HL-60/S4 treated with phorbol 12-myristate 13-acetate at 8.2 ng/mL for 4 days and 3 days (cell line): ENCODE data around the gene TSPAN15.
"Not testable (repeated sequence)": the region's sequence is repeated elsewhere in the genome, so short reads cannot be mapped to it uniquely, and the experiment has no call there.

Source experiments
- in situ Hi-C: fragments of 300-500 bp; cut with MboI; formaldehyde crosslinking; loops from 2 replicates; pipeline ENCODE4 v1.15.0; 2022; ENCODE audit warnings: low sequenced_read_pairs

The TSPAN15 gene

DNA sequence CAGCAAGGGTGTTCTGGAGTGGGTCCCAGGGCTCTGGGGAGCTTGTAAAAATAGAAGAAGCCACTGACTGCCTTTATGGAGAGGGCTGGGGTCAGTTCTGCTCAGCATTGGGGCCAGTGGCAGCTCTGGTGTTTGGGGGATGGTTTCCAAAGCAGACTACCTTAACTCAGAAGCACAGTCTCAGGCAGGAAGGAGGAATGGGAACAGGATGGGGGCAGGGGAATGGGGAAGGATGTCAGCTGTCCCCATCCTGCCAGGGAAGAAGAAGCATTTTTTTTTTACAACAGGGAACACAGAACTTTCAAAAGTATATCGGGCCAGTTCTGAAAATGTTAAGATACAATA lies 28.8 kb downstream of the TSPAN15 start:
- in situ Hi-C loops = no loop called here

DNA sequence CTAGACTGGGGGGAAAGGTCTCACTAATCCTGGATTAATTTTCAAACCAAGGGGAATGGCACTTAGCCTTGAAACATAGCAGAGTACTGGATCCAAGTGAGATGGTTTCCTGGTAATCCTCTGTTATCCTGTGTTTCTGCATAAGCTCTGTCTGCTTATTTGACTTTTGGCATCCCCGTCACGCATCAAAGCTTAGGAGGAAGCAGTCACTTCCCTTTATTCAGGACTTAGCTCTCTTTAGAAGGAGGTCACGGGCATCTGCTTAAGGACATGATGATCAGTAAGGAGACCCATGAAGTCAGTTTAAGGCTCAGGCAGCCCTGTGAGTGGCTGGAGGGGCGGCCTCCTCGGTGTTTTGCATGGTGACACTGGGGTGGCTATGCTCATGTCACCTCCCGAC lies 30.0 kb downstream of the TSPAN15 start:
- in situ Hi-C loops = no loop called here

DNA sequence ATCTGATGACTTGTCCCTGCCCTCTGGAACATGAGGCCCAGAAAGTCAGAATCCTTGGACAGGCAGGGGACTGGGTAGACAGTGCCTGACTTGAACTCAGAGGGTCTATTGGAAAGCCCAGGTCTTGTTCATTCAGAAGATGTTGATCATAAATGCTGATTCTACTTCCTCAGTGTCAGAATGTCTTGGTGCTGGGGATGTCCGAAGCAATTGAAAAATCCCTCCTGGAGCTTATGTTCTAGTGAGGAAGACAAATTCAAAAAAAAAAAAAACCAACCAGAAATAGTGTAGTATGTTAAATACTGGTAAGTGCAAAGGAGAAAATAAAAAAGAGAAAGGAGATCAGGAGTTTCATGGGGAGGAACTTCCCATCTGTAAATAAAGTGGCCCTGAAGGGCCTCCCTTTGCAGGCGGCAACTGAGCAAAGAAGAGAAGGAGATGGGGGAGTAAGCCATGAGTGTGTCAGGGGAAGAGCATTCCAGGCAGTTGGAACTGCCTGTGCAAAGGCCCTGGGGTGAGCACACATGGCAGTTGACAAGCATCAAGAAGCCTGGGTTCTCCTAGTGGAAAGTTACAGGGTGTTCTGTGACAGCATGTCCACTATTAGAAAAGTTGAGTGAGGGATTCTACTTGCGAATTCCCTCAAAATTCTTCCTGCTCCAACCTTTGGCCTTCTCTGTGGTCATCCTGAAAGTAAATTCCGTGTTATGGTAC lies 30.7 kb downstream of the TSPAN15 start:
- in situ Hi-C loops = no loop called here

DNA sequence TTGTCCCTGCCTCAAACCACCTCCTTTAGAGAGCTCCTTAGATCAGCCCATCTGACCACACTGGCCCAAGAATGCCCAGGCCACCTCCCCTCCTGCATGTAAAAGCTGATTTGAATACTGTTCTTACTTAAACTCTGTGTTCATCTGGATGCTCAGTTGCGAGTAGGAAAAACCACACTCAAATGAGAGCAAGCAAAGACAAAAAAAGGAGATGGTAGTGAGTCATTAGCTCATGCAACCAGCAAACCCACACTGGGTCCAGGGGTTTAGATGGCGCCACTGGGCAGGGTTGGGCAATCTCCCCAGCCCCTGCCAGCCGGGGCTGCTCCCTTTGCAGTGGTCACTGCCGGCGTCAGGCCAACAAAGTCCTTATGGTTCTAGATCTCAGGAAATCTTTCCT lies 32.7 kb downstream of the TSPAN15 start:
- in situ Hi-C loops = no loop called here

DNA sequence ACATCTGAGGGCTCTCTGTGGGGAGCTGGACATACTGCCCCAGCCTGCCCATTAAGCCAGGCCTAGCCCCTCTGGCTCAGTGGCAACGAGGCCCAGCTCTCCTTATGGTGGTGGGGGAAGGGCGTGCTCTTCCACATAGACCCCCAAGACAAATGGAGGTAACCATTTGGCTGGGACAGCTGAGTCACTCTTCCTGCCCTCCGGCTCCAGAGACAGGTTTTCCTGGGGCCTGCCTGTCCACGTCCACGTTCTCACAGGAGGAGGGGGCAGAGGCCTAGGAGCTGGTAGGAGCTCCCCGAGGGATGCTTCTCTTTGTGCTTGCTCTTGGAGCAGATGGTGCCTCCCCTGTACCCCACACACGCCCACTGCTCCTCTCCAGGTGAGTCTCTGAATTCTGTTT lies 33.5 kb downstream of the TSPAN15 start:
- in situ Hi-C loops = no loop called here

DNA sequence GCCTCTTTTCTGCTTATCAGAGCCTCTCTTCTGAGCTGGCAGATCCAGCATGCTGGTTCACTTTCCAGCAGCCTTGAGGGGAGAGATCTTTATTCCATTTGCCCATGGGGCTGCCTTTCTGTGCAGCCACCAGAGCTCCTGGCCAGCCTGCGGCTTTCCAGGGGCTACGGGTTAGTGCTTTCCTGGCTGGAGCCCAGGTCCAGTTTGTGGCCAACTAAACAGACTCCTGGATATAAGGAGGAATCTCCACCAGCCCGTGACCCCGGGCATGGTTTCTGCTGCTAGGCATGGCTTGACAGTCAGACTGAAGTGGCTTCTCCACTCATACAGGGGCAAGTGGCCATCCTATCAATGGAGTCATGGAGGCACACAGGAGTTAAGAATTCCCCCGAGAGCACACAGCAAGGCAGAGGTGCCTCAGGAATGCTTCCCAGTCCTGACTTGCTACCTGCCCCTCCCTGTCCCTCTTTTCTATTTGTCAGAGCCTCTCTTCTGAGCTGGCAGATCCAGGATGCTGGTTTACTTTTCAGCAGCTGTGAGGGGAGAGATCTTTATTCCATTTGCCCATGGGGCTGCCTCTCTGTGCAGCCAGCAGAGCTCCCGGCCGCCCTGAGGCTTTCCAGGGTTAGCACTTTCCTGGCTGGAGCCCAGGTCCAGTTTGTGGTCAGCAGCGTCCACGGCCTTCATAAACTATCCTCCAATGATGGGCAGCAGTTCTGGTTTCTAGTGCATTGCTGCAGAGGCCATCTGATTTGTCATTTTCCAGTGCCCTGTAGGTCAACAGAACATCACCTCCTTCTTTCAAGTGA lies 35.9 kb downstream of the TSPAN15 start:
- in situ Hi-C loops = no loop called here

DNA sequence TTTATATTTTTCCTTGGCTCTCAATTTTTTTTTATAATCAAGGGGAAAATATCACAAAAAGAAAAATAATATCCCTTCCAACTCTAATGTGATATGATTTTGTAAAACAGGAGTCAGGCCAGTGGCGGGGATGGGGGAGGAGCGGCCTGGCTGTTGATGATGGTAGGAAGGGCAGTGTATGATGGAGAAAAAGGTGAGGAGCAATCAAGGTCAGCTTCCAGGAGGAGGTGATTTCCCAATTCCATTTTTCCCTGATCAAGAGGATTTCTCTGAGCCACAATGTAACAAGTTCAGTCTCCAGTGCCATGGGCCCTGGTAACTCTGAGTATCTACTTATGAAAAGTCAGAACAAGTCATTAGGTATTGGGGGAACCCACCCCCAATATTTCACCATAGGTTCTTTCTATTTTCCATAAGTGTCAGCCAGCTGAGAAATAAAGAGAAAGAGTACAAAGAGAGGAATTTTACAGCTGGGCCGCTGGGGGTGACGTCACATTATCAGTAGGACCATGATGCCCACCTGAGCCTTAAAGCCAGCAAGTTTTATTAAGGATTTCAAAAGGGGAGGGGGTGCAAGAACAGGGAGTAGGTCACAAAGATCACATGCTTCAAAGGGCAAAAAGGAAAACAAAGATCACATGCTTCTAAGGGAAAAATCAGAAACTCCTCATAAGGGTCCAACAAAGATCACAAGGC lies 37.0 kb downstream of the TSPAN15 start:
- in situ Hi-C loops = not testable (repeated sequence)

DNA sequence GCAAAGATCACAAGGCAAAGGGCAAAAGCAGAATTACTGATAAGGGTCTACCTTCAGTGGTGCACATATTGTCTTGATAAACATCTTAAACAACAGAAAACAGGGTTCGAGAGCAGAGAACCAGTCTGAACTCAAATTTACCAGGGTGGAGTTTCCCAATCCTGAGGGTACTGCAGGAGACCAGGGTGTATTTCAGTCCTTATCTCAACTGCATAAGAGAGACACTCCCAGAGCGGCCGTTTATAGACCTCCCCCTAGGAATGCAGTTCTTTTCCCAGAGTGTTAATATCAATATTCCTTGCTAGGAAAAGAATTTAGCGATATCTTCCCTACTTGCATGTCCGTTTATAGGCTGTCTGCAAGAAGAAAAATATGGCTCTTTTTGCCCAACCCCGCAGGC lies 37.6 kb downstream of the TSPAN15 start:
- in situ Hi-C loops = not testable (repeated sequence)

DNA sequence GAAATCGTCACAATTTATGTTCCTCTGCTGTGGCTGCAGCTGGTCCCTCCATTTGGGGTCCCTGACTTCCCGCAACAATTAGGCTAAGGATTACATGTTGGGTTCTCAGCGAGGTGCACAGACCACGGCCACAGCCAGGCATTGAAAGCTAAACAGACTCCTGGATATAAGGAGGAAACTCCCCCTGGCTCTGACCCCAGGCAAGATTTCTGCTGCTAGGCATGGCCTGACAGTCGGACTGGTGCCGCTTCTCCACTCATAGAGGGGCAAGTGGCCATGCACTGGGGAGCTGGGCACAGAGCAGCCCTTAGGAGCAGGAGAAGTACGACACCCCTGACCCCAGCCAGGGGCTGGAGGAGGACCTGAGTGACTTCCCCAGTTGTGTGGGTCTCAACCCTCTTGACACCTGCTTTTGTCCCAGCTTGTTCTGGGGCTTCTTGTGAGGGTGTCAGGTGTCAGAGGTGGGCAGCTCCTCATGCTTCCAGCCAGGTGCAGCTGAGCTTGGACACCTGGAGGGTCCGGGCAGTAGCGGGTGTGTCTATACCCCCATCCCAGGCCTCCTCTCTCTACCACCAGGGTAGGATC lies 38.3 kb downstream of the TSPAN15 start:
- in situ Hi-C loops = no loop called here

DNA sequence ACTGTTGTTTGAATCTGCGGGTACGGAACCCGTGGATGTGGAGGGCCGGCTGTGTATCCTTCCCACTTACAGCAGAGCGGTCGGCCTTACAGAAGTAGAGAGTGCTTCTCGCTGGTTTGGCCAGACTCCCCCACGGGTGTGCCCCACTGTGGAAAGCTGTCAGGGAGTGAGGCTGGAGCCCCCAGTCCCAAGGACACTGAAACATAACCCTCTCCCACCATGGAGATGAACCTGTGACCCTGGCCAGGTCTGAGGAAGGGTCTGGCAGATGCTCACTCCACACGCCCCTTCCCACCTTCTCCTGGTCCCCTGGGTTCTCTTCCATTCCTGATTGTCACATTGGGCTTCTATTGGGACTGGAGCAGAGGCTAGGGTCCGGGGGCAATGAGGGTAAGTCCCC lies 39.6 kb downstream of the TSPAN15 start:
- in situ Hi-C loops = no loop called here

DNA sequence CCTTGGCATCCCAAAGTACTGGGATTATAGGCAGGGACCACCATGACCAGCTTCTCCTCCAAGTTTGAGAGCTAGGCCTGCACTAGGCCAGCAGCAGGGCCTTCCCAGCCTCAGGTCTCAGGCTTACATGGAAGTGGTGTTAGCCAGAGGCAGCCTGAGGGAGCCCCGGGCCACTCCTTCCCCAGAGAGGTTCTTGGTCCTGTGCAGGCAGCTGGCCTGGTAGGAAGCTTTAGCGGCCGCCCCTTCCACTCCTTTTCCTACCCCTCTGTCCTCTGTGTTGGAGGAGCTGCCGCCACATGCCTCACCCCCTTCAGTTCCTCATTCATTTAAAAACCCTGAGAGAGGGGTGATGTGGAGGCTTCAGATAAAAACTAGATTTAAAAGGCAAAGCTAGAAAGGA lies 40.3 kb downstream of the TSPAN15 start:
- in situ Hi-C loops = no loop called here

DNA sequence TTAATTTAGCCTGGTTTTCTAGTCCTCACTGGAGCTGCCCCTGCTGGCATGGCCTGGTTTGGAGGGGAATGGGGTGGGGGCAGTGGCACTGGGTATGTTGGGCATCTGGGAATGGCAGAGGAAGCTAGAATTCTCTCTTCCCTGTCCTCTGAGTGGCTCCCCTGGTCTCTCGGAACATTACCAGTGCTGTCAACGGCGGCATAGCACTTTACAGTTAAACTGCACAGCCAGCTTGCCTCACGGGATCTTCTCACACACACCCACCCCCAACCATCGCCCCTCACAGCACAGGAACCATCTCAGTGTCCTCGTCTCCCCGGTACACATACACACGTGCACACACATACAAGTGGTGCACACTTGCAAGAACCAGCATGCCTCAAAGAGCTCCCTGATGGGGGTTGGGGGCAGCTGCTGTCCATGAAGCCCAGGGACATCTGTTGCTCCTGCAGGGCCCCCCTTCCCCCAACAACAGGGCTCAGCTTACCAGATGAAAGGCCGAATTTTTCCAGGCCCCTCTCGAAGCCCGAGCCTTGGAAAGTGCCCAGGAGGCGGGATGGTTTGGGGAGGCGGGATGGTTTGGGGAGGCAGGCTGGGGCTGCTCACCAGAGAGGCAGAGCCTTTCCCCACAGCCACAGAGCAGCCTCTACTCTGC lies 41.0 kb downstream of the TSPAN15 start:
- in situ Hi-C loops = no loop called here

DNA sequence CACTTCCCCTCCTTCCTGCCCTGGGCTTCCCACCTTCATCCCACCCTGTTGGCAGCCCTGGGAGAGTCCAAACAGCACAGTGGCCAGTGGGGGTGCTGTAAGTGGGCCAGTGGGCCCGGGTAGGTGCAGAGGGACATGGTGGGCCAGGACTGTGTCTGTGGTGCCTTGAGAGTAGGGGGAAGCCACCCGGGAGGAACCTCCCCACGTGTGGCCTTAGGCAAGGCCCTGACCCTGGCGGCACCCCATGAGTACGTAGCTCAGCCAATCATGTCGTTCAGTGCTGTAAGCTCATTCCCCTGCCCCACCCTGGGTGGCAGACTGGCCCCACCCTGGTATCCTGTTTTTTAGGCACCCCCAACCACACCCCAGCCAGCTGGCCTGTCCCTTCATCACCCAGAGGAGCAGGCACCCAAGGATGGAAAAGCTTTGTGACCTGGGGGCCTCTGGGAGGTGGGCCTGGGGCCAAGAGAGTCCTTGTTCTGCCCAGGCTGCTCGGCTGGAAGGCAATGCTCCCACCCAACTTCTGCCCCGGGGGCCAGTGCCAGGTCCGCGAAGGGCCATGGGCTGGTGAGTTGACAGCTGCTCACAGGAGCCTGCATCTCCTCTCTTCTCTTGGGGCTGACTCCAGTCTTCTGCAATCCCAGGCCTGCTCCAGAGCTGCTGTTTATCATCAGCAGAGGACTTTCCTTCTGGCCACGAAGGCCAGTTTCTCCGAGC lies 41.6 kb downstream of the TSPAN15 start:
- in situ Hi-C loops = no loop called here

DNA sequence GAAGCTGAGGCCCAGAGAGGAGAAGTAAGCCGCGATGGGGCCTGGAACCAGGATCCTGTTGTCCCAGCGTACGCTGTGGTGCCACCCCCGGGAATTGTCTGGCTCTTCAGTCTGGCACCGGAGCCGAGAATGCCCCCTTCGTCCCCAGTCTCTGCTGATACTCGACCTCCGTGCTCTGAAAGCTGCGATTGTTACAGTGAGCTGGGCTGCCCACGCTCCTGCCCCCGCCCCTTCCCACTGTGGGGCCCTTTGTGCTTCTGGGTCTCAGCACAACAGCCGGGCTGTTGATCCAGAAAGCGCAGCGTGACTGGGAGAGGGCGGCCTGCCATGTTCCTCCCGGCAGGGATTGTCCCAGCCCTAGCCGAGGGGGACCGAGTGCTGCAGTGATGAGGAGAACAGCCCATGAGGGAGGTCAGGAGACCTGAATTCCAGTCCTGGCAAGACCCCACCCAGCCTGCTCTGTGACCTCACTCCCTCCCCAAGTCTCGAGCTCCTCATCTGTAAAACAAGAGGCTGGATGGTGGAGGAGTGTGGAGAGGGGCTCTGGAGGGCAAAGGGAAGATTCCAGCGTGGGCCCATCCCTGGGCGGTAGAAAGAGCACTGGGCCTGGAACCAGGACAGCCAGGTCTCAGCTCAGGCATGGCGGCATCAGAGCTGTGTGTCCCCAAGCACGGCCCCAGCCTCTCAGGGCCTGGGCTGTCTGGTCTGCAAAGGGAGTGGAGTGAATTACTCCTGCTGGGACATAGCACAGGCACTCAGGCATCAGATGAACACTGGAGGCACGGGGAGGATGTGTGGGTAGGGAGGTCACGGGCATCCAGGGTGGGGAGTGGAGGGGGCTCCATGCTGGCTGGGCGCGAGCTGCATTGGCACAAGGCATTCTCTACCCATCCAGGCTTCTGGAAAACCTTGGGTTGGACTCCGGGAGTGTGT lies 43.6 kb downstream of the TSPAN15 start:
- in situ Hi-C loops = no loop called here

DNA sequence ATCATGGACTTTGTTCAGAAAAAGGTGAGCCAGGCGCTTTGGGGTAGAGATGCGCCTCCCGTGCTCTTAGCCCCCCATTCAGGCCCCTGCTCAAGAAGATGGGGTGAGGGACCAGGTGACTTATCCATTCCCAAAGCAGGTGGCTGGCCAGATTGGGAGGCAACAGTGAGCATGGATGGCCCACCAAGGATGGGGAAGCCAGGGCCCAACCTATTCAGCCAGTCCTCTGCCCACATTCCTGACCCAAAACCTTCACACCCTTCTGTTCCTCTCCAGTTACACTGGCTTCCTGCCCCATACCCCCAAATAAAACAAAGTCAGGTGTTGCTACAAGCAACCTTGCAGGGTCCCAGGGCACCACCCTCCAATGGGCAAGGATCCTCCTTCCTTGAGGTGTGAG lies 44.4 kb downstream of the TSPAN15 start:
- in situ Hi-C loops = no loop called here

DNA sequence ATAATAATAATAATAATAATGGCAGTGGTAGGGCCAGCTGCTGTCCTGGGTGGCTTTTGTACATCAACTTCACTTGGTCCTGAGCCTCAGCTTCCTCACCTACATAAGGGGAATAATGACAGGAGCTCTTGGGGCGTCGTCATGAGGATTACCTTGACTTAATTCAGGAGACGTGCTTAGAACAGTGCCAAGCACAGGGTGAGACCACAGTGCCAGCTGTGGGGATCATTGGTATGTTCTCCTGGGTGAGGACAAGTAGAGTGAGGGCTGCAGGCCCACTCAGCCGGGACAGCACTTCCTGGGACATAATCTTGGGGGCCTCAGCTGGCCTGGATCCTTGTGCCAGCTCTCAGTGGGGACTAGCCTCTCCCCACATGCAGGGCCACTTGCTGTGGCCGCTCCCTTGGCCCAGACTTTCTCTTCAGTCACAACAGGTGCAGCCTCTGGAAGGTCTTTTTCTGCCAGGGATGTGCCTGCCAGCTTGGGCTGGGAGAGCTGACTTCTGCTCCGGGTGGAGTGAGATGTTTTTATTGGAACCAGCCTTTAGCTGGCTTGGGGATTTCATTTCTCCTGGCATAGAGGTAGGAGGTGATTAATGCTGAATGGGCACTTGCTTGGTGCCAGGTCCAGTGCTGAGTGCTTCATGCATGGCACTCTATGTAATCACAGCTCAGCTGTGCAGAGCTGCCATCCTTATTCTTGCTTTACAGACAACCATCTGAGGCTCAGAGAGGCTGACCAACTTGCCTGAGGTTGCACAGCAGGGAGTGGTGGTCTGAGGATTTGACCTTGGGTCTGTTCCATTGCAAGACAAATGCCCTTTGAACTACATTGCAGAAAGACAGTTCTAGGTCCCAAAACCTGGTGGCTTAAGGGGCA lies 45.3 kb downstream of the TSPAN15 start:
- in situ Hi-C loops = no loop called here

DNA sequence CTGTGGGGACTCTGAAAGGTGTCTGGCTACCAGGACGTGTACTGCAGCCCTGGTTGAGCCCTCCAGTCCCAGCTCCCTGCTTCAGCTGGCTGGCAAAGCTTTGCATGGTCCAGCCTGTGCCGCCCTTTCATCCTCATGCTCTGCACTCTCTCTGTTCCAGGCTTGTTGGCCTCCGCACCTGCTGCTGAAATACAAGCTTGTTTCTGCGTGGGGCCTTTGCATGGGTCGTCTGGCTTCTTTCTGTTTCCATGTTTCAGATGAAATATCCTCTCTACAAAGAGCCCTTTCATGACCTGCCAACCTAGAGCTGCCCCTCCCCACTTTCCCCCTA lies 45.9 kb downstream of the TSPAN15 start:
- in situ Hi-C loops = no loop called here

DNA sequence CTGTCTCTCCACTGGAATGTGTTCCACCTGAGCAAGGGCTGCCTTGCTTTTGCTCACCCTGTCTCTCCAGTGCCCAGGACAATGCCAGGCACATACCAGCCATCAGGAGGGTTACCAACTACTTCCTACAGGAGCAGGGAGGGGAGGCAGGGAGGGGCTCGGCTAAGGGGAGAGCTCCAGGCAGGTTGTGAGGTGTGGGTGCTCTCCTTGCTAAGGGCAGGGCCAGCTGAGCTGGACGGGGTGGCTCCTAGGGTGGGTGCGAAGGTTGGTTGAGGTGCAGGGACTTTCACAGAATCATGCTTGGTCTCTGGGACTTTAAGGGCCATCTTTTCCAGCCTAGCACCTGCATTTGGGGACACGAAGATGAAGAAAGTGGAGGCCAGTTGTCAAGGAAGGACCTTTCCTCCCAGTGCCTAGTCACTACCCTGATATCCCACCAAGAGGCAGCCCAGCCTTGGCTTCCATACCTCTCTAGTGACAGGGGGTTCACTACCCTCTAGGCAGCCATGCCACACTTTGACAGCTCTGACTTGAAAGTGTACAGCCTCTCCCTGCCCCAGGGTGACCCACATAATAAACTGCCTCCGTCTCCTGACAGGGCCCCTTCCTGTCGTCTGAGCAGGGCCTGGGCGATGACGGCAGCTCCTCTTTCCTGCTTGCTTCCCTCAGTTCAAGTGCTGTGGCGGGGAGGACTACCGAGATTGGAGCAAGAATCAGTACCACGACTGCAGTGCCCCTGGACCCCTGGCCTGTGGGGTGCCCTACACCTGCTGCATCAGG lies 46.5 kb downstream of the TSPAN15 start:
- in situ Hi-C loops = no loop called here
